Measurements from ENCODE around the gene AKT3.

- TF ChIP-seq CTCF (IDR thresholded peaks at IDR 0.05) = no peak
- no peak for TF ChIP-seq POLR2A (IDR thresholded peaks at IDR 0.05)
- TF ChIP-seq EP300 (IDR thresholded peaks at IDR 0.05) = no peak
- TF ChIP-seq POLR2AphosphoS5 (IDR thresholded peaks at IDR 0.05) = no peak
These were observed 59.6 kb downstream of the AKT3 start for GRCh38 chr1:243790404-243790803.

Measured in suprapubic skin (tissue), 4 donors.